ENCODE data around the gene ITPK1. TPM values are rescaled to one million over a fixed set of nuclear protein-coding genes. Genes with fewer than 3 reads are reported as not detected.

Gene ITPK1
- total RNA-seq, 4 donors from 2014 or later, result 32.6 to 94.9 (median 54.6) TPM

GRCh38 chr14:93155667-93156066 lies 39.9 kb upstream of the ITPK1 start:
- no peak for TF ChIP-seq CTCF (IDR thresholded peaks at IDR 0.05)
- no peak for ATAC-seq (ENCODE audit: low FRiP score)
- DNase-seq (ENCODE audit: low spot score), result no peak

GRCh38 chr14:93153121-93153520 lies 37.4 kb upstream of the ITPK1 start:
- no peak for TF ChIP-seq CTCF (IDR thresholded peaks at IDR 0.05)
- no peak for DNase-seq (ENCODE audit: low spot score)
- no peak for ATAC-seq (ENCODE audit: low FRiP score)

GRCh38 chr14:93150227-93151208 lies 34.8 kb upstream of the ITPK1 start:
- TF ChIP-seq CTCF (IDR thresholded peaks at IDR 0.05), result no peak
- ATAC-seq (ENCODE audit: low FRiP score), result no peak
- DNase-seq (ENCODE audit: low spot score), result no peak

GRCh38 chr14:93148979-93149378 lies 33.3 kb upstream of the ITPK1 start:
- TF ChIP-seq CTCF (IDR thresholded peaks at IDR 0.05), result no peak
- ATAC-seq (ENCODE audit: low FRiP score), result no peak
- DNase-seq (ENCODE audit: low spot score), result no peak

- TF ChIP-seq CTCF (IDR thresholded peaks at IDR 0.05), result no peak
- ATAC-seq (ENCODE audit: low FRiP score) (no peak), DNase-seq (ENCODE audit: low spot score) (no peak)
Measured at GRCh38 chr14:93146119-93146518, 30.4 kb upstream of the ITPK1 start.

GRCh38 chr14:93142854-93143652 lies 27.3 kb upstream of the ITPK1 start:
- no peak for TF ChIP-seq CTCF (IDR thresholded peaks at IDR 0.05)
- ATAC-seq (ENCODE audit: low FRiP score), result no peak
- no peak for DNase-seq (ENCODE audit: low spot score)
